HG03196 (cell line): ENCODE results near the gene GRB10.
"Not testable (repeated sequence)": the region's sequence is repeated elsewhere in the genome, so short reads cannot be mapped to it uniquely, and the experiment has no call there.

Source experiments
- ATAC-seq: cut with Tn5 transposase; IDR thresholded peaks from one replicate; pipeline ENCODE4 v1.9.1; 2021; ENCODE audit not compliant: unreplicated experiment

The GRB10 gene

GRCh38 chr7:50745336-50745735 is 37.4 kb downstream of the GRB10 start:
- no peak for ATAC-seq

GRCh38 chr7:50743893-50744292 is 38.8 kb downstream of the GRB10 start:
- ATAC-seq = no peak

GRCh38 chr7:50743016-50743415 is 39.7 kb downstream of the GRB10 start:
- ATAC-seq = no peak

GRCh38 chr7:50742401-50742800 is 40.3 kb downstream of the GRB10 start:
- no peak for ATAC-seq

GRCh38 chr7:50739744-50740435 is 42.8 kb downstream of the GRB10 start:
- peak; percentile 74 for ATAC-seq

- no peak for ATAC-seq
These were observed 43.8 kb downstream of the GRB10 start for GRCh38 chr7:50738932-50739331.

GRCh38 chr7:50735836-50736235 is 46.9 kb downstream of the GRB10 start:
- not testable (repeated sequence) for ATAC-seq

GRCh38 chr7:50735333-50735732 is 47.4 kb downstream of the GRB10 start:
- ATAC-seq = no peak

- ATAC-seq = no peak
These were observed 48.5 kb downstream of the GRB10 start for GRCh38 chr7:50734246-50734645.

GRCh38 chr7:50733552-50733951 is 49.1 kb downstream of the GRB10 start:
- no peak for ATAC-seq

GRCh38 chr7:50731703-50732582 is 50.8 kb downstream of the GRB10 start:
- ATAC-seq = no peak

GRCh38 chr7:50730446-50731400 is 52.0 kb downstream of the GRB10 start:
- no peak for ATAC-seq

GRCh38 chr7:50729962-50730361 is 52.7 kb downstream of the GRB10 start:
- no peak for ATAC-seq

- ATAC-seq = no peak
These were observed 54.5 kb downstream of the GRB10 start for GRCh38 chr7:50728184-50728583.

GRCh38 chr7:50727711-50728110 is 55.0 kb downstream of the GRB10 start:
- no peak for ATAC-seq

- no peak for ATAC-seq
These were observed 55.6 kb downstream of the GRB10 start for GRCh38 chr7:50727072-50727471.

- ATAC-seq = no peak
These were observed 56.9 kb downstream of the GRB10 start for GRCh38 chr7:50725774-50726173.

- ATAC-seq = no peak
These were observed 57.9 kb downstream of the GRB10 start for GRCh38 chr7:50724526-50725520.

- no peak for ATAC-seq
These were observed 58.8 kb downstream of the GRB10 start for GRCh38 chr7:50723888-50724287.

GRCh38 chr7:50723173-50723572 is 59.5 kb downstream of the GRB10 start:
- ATAC-seq = no peak
